K562 (cell line): ENCODE results near the gene NCOA6. TPM values are rescaled to one million over a fixed set of nuclear protein-coding genes. Genes with fewer than 3 reads are reported as not detected.

Experiments used
- C11orf30 ChIP-seq: fragments of 450-650 bp; IDR thresholded peaks from 2 replicates; pipeline ENCODE4 v1.6.1; 2016; ENCODE audit warnings: low read depth, mild to moderate bottlenecking
- CAMTA2 ChIP-seq: fragments of 250-450 bp; sonication (Bioruptor Pico); conservative IDR thresholded peaks from 2 replicates; pipeline ENCODE4 v1.5.1; 2022
- CBFA2T2 ChIP-seq: fragments of 450-650 bp; conservative IDR thresholded peaks from 2 replicates; pipeline ENCODE4 v1.6.1; 2017; ENCODE audit warnings: mild to moderate bottlenecking
- CHAMP1 ChIP-seq: fragments of 450-650 bp; IDR thresholded peaks from 2 replicates; pipeline ENCODE4 v1.6.1; 2016; ENCODE audit warnings: mild to moderate bottlenecking
- DIDO1 ChIP-seq: fragments of 450-650 bp; IDR thresholded peaks from 2 replicates; pipeline ENCODE4 v1.6.1; 2016; ENCODE audit warnings: low read depth, missing biosample characterization, missing genetic modification characterization
- GABPA ChIP-seq: fragments of 200-800 bp; sonication (Bioruptor generic); conservative IDR thresholded peaks from 2 replicates; pipeline ENCODE4 v1.6.1; 2016; ENCODE audit warnings: low read depth, missing genetic modification characterization, missing compliant biosample characterization
- HMBOX1 ChIP-seq: sonication (generic); IDR thresholded peaks from 2 replicates; pipeline ENCODE4 v1.6.1; 2016
- MEF2A ChIP-seq: IDR thresholded peaks from 2 replicates; pipeline ENCODE4 v1.6.1; 2011; ENCODE audit warnings: low read depth, mild to moderate bottlenecking, low read length, moderate library complexity; ENCODE audit not compliant: control insufficient read depth
- POLR2B ChIP-seq: fragments of 450-650 bp; IDR thresholded peaks from 2 replicates; pipeline ENCODE4 v1.6.1; 2018; ENCODE audit warnings: low read depth; ENCODE audit not compliant: partially characterized antibody
- PRDM10 ChIP-seq: fragments of 450-650 bp; IDR thresholded peaks from 2 replicates; pipeline ENCODE4 v1.6.1; 2018; ENCODE audit not compliant: partially characterized antibody
- SMARCC2 ChIP-seq: fragments of 450-650 bp; IDR thresholded peaks from 2 replicates; pipeline ENCODE4 v1.6.1; 2017; ENCODE audit warnings: antibody characterized with exemption, moderate library complexity, mild to moderate bottlenecking, low read depth
- TBL1XR1 ChIP-seq, 2 experiments: IDR thresholded peaks; 2 replicates each; pipeline ENCODE4 v1.6.1; 2012; ENCODE audit warnings: improper control_type of control experiment in 2 of 2, low read length in 2 of 2, mild to moderate bottlenecking in 1 of 2
- ZNF347 ChIP-seq: fragments of 450-650 bp; formaldehyde crosslinking; IDR thresholded peaks from 2 replicates; pipeline ENCODE4 v1.4.0; 2020; ENCODE audit warnings: low read depth, mild to moderate bottlenecking, moderate library complexity
- ZNF79 ChIP-seq: fragments of 250-450 bp; sonication (Bioruptor Pico); IDR thresholded peaks from 2 replicates; pipeline ENCODE4 v1.4.0; 2020; ENCODE audit warnings: low read depth, mild to moderate bottlenecking, moderate library complexity
- polyA plus RNA-seq, 8 experiments: library from polyadenylated mRNA; depleted of rRNA in 4 of 8; stranded (reverse) in 5 of 8; unstranded in 3 of 8; fragments of >200 nt; fragmentation: Nextera tagmentation in 2 of 8; fragmentation: Illumina TruSeq in 1 of 8; extraction: Ambion mirVana in 2 of 8; extraction: Trizol in 1 of 8; gene quantifications; 2 replicates each; pipeline versions ENCODE4 v1.2.1 to v1.2.3, GENCODE V29; 2011 to 2014; ENCODE audit warnings: inconsistent platforms in 1 of 8, missing spikeins in 1 of 8
- total RNA-seq, 7 experiments: library from RNA; depleted of rRNA in 6 of 7; stranded (reverse); fragments of >200 nt in 6 of 7; fragmentation: Illumina TruSeq in 2 of 7; extraction: Trizol in 2 of 7; gene quantifications; 2 replicates each; pipeline versions ENCODE4 v1.2.1 to v1.2.3, GENCODE V29; 2011 to 2021; ENCODE audit warnings: low replicate concordance in 1 of 7
- TF ChIP-seq, protein P1 (sequence below): fragments of 250-450 bp; sonication (Bioruptor Pico); IDR thresholded peaks from 2 replicates; pipeline ENCODE4 v1.9.0; 2021; ENCODE audit warnings: mild to moderate bottlenecking, inconsistent platforms
- TF ChIP-seq, protein P2 (sequence below): IDR thresholded peaks from 2 replicates; pipeline ENCODE4 v1.6.1; 2014; ENCODE audit warnings: antibody characterized with exemption

Gene NCOA6
- total and polyA plus RNA-seq, 9 of the 15 experiments (the other 6 are each of a cell fraction or from before 2014, with no cell fraction given) = 6.1 to 25.0 (median 9.5) TPM

DNA sequence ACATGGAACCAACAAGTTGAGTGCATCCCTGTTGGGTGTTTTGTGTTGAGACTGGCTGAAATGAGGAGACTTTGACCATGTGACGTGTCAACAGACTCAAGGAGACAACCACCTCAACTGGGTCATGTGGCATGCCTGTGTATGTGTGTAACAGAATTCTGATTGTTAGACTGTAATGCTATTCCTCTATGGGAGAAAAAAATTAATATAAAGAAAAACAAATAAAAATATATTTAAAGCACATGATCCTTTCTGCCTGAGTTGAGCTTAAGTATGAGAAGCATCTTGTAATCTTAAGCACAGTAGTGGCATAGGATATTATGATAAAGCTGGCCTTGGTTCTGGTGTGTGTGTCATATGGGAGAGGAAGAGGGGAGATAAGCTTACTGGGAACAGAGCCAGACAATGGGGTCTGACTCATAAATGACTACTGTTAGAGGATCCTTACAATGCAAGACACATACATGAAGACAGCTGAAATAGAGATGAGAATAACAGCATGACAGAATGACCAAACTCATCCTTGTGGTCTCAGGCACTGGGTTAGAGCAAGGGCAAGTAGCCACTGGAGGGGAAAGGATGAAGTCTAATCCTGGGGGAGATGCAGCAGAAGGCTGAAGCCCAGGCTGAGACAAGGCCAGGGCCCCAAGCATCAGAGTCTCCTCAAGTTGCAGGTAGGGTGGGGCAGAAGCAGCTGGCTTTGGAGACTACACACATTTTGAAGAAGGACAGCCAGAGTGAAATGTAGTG lies 112.1 kb downstream of the NCOA6 start (continued):
- TF ChIP-seq GABPA (peak; percentile 34; the same call in 1 of the 2 replicates), CHAMP1 (peak; percentile 69; the same call in 1 of the 2 replicates), HMBOX1 (peak; percentile 57), POLR2B (peak; percentile 27), DIDO1 (tag) (no peak), ZNF79 (CRISPR knock-in tag) (no peak), MEF2A (0 out of 2 replicates have a peak, but pooled peaks have one; percentile 20), CAMTA2 (CRISPR knock-in tag) (no peak), CBFA2T2 (peak; percentile 95), PRDM10 (peak; percentile 65), SMARCC2 (peak; percentile 99), ZNF347 (CRISPR knock-in tag) (no peak), TBL1XR1 (IDR thresholded peaks at IDR 0.05; ENCODE audit: low read length in 2 of 2) (peak; percentile 20 to 92; a peak in 1 of 4 replicates), C11orf30 (peak; percentile 46)
- TF ChIP-seq, protein P1, sequence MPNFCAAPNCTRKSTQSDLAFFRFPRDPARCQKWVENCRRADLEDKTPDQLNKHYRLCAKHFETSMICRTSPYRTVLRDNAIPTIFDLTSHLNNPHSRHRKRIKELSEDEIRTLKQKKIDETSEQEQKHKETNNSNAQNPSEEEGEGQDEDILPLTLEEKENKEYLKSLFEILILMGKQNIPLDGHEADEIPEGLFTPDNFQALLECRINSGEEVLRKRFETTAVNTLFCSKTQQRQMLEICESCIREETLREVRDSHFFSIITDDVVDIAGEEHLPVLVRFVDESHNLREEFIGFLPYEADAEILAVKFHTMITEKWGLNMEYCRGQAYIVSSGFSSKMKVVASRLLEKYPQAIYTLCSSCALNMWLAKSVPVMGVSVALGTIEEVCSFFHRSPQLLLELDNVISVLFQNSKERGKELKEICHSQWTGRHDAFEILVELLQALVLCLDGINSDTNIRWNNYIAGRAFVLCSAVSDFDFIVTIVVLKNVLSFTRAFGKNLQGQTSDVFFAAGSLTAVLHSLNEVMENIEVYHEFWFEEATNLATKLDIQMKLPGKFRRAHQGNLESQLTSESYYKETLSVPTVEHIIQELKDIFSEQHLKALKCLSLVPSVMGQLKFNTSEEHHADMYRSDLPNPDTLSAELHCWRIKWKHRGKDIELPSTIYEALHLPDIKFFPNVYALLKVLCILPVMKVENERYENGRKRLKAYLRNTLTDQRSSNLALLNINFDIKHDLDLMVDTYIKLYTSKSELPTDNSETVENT = no peak
- TF ChIP-seq, protein P2, sequence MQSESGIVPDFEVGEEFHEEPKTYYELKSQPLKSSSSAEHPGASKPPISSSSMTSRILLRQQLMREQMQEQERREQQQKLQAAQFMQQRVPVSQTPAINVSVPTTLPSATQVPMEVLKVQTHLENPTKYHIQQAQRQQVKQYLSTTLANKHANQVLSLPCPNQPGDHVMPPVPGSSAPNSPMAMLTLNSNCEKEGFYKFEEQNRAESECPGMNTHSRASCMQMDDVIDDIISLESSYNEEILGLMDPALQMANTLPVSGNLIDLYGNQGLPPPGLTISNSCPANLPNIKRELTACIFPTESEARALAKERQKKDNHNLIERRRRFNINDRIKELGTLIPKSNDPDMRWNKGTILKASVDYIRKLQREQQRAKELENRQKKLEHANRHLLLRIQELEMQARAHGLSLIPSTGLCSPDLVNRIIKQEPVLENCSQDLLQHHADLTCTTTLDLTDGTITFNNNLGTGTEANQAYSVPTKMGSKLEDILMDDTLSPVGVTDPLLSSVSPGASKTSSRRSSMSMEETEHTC = peak; percentile 68; the same call in 1 of the 2 replicates
